GM21576 (cell line): Measurements from ENCODE around the gene CD109.
"Not testable (repeated sequence)": the region's sequence is repeated elsewhere in the genome, so short reads cannot be mapped to it uniquely, and the experiment has no call there.

Experiments
- ATAC-seq: cut with Tn5 transposase; IDR thresholded peaks from one replicate; pipeline ENCODE4 v1.9.1; 2021; ENCODE audit warnings: mild to moderate bottlenecking, moderate library complexity; ENCODE audit not compliant: unreplicated experiment

CD109 gene

DNA sequence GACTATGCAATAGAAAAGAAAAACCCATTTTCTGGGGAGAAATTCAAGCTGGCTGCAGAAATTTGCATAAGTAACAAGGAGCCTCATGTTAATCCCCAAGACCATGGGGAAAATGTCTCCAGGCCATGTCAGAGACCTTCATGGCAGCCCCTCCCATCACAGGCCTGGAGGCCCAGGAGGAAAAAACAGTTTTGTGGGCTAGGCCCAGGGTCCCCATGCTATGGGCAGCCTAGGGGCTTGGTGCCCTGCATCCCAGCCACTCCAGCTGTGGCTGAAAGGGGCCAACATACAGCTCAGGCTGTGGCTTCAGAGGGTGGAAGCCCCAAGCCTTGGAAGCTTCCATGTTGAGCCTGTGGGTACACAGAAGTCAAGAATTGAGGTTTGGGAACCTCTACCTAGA, 148.7 kb downstream of the CD109 start:
- not testable (repeated sequence) for ATAC-seq

DNA sequence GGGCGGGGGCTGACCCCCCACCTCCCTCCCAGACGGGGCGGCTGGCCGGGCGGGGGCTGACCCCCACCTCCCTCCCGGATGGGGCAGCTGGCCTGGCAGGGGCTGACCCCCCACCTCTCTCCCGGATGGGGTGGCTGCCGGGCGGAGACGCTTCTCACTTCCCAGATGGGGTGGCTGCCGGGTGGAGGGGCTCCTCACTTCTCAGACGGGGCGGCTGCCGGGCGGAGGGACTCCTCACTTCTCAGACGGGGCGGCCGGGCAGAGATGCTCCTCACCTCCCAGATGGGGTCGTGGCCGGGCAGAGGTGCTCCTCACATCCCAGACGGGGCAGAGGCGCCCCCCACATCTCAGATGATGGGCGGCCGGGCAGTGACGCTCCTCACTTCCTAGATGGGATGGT, 155.0 kb downstream of the CD109 start:
- not testable (repeated sequence) for ATAC-seq

GRCh38 chr6:73854998-73855718, 159.2 kb downstream of the CD109 start:
- ATAC-seq, result peak; percentile 70

DNA sequence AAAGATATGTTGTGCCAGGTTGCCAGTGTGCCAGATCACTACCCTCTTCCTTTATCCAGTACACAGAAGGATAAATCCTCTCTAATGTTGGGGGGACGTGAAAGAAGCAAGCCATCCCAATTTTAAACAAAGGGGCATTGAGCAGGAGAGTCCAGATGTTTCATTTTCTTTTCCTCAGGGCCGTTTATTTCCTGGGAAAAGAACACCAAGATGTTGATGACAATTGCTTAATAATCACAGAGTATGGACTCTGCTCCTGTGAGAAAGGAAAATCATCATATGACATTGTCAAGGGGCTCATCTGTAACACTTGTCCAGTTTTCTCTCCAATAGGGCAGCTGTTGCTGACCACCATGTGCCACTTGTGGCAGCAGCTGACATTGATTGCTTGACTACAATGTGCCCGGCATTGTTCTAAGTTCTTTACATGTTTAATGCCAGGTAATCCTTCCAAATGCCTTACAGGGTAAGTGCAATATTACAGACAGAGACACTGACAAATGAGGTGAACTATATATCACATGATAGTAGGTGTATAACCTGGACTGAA, 161.4 kb downstream of the CD109 start:
- no peak for ATAC-seq

- ATAC-seq, result no peak
Measured at GRCh38 chr6:73858376-73858775, 162.4 kb downstream of the CD109 start.

DNA sequence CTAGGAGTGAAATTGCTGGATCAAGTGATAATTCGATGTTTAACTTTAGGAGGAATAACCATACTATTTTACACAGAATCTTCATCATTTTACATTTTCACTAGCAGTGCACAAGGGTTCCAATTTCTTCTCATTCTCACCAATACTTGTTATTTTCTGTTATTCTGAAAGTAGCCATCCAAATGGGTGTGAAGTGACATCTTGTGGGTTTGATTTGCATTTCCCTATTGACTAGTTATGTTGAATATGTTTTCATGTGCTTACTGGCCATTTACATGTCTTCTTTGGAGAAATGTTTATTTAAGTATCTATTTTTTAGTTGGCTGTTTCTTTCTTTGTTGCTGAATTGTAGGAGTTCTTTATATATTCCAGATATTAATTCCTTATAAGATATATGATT, 164.3 kb downstream of the CD109 start:
- no peak for ATAC-seq

DNA sequence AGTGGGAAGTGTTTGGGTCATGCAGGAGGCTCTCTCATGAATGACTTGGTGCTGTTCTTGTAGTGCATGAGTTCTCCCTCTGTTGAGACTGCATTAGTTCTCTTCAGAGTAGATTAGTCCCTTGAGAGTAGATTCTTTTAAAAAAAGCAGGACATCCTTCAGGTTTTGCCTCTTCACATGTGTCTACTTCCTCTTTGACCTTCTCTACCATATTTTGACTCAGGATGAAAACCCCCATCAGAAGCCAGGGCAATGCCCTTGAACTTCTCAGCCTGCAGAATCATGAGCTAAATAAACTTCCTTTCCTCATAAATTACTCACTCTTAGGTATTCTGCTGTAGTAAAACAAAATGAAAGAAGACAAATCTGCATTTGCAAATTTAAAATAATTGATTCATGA, 170.3 kb downstream of the CD109 start:
- no peak for ATAC-seq

- no peak for ATAC-seq
Measured at GRCh38 chr6:73867411-73867810, 171.4 kb downstream of the CD109 start.

DNA sequence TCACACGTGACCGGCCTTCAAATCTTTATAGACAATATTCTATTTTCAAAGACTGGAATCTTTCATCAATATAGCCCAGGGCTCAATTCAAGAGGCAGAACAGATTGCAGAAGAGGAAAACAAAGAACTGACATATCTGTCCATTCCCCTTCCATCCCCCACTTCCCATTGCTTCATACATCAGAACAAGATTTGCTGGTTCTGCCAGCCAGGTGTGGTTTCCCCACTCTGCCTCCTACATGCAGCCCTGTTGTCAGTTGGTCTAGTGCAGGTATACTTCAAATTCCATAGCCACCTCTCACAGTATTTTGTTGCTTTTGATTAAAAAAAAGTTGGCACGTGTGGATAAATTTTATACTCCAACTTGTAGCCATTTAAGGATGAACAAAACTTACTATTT, 174.9 kb downstream of the CD109 start:
- no peak for ATAC-seq

GRCh38 chr6:73873081-73873480, 177.1 kb downstream of the CD109 start:
- ATAC-seq, result no peak
